SH-SY5Y (cell line): ENCODE results near the gene TENT4A.

Source experiments
- GATA2 ChIP-seq: IDR thresholded peaks from 2 replicates; pipeline ENCODE4 v1.6.1; 2011; ENCODE audit warnings: mild to moderate bottlenecking, low read depth, low read length
- GATA3 ChIP-seq: IDR thresholded peaks from 2 replicates; pipeline ENCODE4 v1.6.1; 2011; ENCODE audit warnings: low read depth, mild to moderate bottlenecking, low read length, moderate library complexity

The TENT4A gene

DNA sequence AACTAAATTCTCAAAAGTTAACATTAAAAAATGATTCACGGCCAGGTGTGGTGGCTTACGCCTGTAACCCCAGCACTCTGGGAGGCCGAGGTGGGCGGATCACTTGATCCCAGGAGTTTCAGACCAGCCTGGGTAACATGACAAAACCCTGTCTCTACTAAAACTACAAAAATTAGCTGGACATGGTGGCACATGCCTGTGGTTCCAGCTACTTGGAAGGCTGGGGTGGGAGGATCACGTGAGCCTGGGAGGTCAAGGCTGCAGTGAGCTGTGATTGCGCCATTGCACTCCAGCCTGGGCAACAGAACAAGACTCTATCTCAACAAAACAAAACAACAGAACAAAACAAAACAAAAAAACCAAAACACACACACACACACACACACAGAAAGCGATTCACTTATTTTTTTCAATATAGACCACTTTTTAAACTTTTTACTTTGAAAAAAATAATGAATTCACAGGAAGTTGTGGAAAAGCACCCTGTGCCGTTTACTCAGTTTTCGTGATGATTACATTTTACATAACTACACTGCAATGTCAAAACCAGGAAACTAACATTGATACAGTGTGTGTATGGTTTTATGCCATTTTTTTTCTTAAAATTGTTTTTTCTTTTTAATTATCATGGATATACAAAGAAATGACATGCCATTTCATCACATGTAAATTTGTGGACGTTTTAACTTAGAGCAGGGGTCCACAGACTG lies 73.7 kb downstream of the TENT4A start:
- no peak for TF ChIP-seq GATA2
- TF ChIP-seq GATA3, result no peak

DNA sequence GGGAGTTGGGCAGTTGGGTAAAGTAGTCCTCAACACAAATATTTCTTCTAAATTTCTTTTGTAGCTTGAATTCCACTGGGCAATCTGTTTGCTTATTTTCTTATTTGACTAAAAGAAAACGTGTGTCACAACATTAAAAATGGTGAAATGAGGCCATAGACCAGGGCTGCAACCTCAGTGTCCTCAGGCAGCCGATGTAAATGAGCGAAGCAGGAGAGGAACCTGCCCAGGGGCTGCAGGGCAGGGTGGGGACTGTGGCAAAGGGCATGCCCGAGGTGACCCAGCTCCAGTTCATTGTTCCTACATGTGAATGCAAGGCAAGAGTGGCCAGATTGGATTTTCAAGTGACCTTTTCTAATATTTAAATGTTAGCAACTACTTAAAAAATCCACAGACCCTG lies 74.7 kb downstream of the TENT4A start:
- no peak for TF ChIP-seq GATA3
- TF ChIP-seq GATA2, result no peak

DNA sequence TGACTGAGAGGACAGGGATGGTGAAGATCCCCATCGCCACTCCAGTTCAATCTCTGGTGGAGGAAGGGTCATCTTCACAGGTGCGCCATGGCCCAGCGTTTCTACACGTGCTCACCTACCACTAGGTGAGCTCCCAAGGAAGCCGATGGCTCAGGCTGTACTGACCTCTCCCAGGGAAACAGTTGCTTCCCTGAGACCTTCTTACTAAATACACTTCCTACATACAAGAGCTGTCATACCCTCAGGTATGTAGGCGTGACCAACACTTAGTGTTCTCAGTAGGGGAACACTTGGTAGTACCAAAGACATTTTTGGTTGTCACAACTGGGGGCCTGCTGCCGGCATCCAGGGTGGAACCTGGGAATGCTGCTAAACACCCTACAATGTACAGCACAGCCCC lies 75.2 kb downstream of the TENT4A start:
- TF ChIP-seq GATA3 (no peak), GATA2 (no peak)

DNA sequence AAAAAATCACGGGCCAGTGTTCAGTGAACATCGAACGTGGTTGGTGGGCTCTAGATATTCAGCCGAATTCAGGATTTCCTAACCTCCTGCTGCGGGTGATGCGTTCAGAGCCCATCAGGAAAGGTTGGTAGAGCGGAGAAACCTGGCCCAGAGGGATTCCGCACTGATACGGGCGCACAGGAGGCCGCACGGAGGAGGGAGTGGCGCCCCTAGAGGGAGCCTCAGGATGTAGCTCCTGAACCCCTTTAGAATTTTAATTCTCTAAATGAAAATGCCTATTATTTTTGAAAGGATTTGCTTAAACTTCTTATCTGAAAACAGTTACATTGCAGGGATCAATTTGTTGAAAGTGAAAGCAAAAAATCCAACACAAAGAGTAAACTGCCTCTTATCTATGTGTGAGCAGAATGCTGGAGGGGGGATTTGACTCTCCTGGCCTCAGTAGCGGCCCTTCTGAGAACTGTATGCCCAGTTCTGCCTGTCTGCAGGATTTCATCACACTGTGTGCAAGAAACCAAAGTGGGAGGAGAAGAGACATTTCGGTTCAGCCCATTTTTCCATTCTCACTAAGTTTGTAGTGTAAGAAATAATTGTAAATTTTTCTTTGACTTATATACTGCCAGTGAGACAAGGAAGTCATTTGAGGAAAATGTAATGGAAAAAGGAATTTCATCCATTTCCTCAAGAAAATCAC lies 75.9 kb downstream of the TENT4A start:
- TF ChIP-seq GATA2, result no peak
- no peak for TF ChIP-seq GATA3

DNA sequence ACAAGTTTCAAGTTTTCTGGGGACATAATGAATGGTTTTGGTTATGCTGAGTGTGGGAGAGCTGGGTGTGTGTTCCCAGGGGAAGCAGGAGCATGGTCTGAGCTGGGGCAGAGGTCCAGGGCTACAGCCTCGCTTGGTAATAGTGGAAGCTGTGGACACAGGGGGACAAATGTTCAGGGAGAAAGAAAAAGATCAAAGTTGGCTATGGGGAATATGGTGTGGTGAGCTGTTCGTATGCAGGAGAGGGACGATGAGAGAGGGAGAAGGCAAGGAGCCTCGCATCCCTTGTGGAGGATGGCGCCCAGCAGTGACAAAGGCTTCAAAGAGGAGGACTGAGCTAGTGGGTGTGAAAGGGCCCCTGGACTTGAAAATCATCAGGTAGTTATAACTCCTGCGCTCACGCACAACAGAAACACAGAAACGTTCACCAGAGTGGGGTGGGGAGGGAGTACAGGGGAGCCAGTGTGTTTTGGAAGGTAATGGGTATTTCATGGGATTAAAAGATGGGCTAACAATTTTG lies 77.2 kb downstream of the TENT4A start:
- no peak for TF ChIP-seq GATA2
- no peak for TF ChIP-seq GATA3

DNA sequence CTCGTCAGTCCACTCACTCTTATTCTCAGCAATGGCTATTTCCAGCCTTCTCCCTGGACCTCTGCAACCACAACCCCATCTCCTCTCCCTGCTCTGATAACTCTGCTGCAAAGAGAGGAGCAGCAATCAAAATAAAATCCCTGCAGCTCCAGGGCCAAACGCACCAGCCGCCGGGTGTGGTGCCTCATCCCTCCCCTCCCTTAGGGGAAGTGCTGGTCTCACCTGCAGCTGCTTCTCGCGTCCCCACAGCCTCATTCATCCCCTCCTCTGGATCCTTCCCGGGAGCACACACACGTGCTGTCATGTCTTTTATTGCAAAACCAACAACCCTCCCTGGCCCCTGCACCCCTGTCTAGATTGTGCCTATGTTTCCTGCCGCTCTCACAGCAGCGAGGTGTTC lies 77.8 kb downstream of the TENT4A start:
- TF ChIP-seq GATA3 (no peak), GATA2 (no peak)

DNA sequence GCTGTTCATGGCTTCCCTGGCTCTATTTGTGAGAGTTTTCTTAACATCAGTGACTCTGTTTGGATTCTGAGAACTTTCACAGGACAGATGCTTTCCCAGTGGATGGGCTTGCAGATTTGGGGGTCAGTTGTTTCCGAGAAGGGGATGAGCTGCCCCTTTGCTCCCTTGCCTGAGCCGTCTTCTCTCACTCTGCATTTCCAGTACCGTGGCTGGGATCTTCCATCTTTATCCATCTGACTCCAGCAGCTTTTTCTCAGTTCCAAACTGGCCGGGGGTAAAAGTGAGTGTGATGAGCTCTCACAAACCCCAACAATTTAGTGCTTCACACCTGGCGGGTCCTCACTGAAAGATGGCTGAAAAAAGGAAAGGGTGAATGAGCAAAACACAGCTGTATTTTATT lies 79.1 kb downstream of the TENT4A start:
- TF ChIP-seq GATA2, result no peak
- no peak for TF ChIP-seq GATA3

DNA sequence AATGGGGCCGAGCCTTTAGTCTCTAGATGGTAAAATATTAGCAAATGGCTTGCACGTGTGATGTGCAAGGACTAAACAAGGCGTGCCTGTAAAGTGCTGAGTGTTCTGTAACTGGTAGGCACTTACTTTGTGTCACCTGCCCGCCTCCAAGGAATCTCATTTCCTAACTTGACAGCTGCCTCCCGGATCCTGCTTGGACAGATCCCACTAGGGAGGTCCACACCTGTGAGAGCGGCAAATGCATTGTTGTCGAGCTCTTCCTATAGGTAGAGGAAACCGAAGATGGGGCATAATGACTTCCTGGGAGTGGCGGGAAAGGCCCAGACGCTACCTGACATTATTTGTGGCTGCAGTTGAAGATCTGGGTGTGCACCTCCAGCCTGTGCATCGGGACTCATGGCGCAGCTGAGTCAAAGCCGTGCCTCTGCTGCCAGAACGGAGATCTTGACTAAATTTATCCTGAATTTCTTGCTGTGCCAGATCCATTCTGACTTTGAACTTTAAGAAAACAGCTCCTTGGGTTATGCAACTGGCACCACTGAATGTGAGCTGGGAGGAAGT lies 79.8 kb downstream of the TENT4A start:
- no peak for TF ChIP-seq GATA2
- no peak for TF ChIP-seq GATA3

DNA sequence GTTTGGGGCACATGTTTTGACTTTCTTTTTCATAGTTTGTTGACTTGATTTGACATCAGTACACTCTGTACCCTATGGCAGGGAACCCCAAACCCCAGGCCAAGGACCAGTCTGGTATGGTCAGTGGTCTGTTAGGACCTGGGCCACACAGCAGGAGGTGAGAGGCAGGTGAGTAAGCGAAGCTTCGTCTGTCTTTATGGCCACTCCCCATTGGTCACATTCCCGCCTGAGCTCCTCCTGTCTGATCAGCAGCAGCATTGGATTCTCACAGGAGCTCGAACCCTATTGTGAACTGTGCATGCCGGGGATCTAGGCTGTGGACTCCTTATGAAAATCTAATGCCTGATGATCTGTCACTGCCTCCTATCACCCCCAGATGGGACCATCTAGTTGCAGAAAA lies 88.0 kb downstream of the TENT4A start:
- TF ChIP-seq GATA2 (no peak), GATA3 (no peak)

DNA sequence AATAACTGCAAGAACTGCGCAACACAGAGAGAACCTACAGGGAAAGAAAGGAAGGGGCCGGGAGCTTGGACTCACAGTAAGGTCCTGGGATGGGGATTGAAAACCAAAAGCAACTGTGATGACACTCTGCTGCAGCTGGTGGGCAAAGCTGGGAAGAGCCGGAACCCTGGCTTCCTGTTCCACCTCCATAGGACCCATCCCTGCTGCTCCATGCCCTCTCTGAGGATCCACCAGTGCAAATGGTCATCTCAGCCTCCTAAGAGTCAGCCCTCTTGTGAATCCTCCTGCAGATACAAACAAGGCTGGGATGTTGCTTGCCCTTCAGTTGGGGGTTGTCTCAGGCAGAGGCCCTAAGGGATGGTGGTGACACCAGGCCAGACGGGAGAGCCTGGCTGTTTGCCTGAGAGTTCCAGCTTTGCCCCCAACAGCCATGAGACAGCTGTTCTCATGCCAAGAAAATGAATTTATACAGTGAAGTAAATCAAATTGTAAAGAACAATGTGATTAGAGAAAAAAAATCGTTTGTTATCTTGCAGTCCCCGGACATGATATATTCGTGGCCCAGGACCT lies 90.8 kb downstream of the TENT4A start:
- TF ChIP-seq GATA3 (no peak), GATA2 (no peak)

DNA sequence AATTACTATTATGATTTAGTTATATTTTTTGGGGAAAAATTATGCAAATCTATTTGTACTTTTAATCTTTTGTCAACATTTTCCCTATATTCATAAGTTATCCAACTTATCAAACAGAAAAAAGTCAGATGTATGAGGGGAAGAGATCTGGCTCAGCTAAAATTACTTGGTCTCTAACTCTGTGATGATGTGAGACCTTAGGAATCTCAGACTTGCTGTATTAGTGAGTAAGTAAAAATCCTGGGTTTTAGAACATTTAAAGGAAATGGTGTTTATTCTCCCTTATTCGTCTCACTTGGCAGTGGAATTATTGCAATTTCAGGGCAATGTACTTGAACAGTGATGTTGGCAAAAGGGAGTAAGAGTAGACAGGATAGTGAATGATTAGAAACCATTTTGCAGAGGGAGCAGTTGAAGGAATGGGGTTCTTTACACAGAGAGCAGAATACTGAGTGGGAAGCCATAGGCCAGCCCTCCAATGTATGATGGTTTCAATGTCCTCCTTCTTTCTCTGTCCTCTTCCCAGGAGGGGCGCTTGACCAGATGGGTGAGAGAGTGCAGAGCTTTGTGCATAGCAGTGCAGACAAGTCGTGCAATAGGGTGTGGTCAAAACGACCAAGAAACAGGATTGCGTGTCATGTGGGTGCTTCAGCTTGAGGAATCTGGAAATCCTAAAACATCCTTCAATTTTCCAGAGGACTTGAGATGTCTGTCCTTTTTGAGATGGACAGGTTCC lies 91.7 kb downstream of the TENT4A start:
- TF ChIP-seq GATA2 (no peak), GATA3 (no peak)

DNA sequence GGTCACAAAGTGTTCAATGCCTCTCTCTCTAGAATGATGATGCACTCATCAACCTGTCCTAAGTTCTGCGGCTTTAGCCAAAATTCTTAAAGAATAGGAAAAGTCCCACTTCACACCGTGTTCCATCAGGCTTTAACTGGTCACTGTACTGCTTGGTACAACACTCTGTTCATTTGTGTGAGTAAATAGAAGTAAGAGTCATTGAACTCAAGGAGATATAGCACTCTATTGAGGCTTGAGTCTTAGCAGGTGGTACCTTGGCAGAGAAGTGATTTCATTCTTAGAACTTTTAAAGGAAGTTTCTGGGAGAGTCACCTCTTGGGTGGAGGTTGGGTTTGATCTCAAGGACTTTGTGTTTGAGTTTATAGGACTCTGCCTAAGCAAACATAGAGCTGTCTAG lies 92.6 kb downstream of the TENT4A start:
- TF ChIP-seq GATA3 (no peak), GATA2 (no peak)
